CD4-positive, alpha-beta memory T cell (primary cell): Measurements from ENCODE around the gene ALS2. TPM values are rescaled to one million over a fixed set of nuclear protein-coding genes. Genes with fewer than 3 reads are reported as not detected.

Experiments
- CTCF ChIA-PET: fragments of 350-600 bp; sonication (Branson Sonifier 250); formaldehyde crosslinking; loops from one replicate; lab custom pipeline; 2021; ENCODE audit warnings: inconsistent platforms; ENCODE audit not compliant: partially characterized antibody; lab: Charles Lee
- POLR2A ChIA-PET: fragments of 350-600 bp; sonication (Branson Sonifier 250); formaldehyde crosslinking; loops from one replicate; lab custom pipeline; 2021; ENCODE audit not compliant: partially characterized antibody; lab: Charles Lee
- DNase-seq, 5 donors: peaks; one replicate each; pipeline versions ENCODE4 v3.0.0 to v3.0.0-alpha.2; 2020 to 2022; ENCODE audit warnings: mixed read lengths in 1 of 5
- H3K27ac ChIP-seq: one replicate; pipeline ENCODE4 v1.7.0; 2013; ENCODE audit warnings: low read depth, low read length
- H3K27me3 ChIP-seq: 2 replicates; pipeline ENCODE4 v1.7.0; 2013; ENCODE audit warnings: mild to moderate bottlenecking, low read length, moderate library complexity; ENCODE audit not compliant: insufficient read depth
- H3K36me3 ChIP-seq: 2 replicates; pipeline ENCODE4 v1.7.0; 2013; ENCODE audit warnings: mild to moderate bottlenecking, low read length, moderate library complexity; ENCODE audit not compliant: insufficient read depth
- H3K4me1 ChIP-seq: 2 replicates; pipeline ENCODE4 v1.7.0; 2013; ENCODE audit warnings: mild to moderate bottlenecking, low read length, moderate library complexity; ENCODE audit not compliant: insufficient read depth
- H3K4me3 ChIP-seq, 2 donors: one replicate each; pipeline ENCODE4 v1.7.0; 2013; ENCODE audit warnings: low read length in 2 of 2, mild to moderate bottlenecking in 1 of 2
- H3K9me3 ChIP-seq, 2 donors: one replicate each; pipeline ENCODE4 v1.7.0; 2013; ENCODE audit warnings: low read length in 2 of 2, control low read depth in 1 of 2; ENCODE audit not compliant: control insufficient read depth in 1 of 2
- H3K27ac Mint-ChIP-seq, 7 donors: one replicate each; pipeline ENCODE4 v1.8.0; 2020 to 2021; ENCODE audit warnings: mixed read lengths in 7 of 7, mild to moderate bottlenecking in 6 of 7, inconsistent platforms in 3 of 7, moderate library complexity in 3 of 7
- H3K27me3 Mint-ChIP-seq, 2 donors: one replicate each; pipeline ENCODE4 v1.8.0; 2020 to 2021; ENCODE audit warnings: mixed read lengths in 2 of 2
- H3K36me3 Mint-ChIP-seq, 2 donors: one replicate each; pipeline ENCODE4 v1.8.0; 2020 to 2021; ENCODE audit warnings: mixed read lengths in 2 of 2, inconsistent platforms in 1 of 2, mild to moderate bottlenecking in 1 of 2
- H3K4me1 Mint-ChIP-seq, 4 donors: one replicate each; pipeline ENCODE4 v1.8.0; 2020 to 2021; ENCODE audit warnings: mixed read lengths in 4 of 4, mild to moderate bottlenecking in 1 of 4
- H3K4me3 Mint-ChIP-seq, 8 donors: one replicate each; pipeline ENCODE4 v1.8.0; 2020 to 2021; ENCODE audit warnings: mixed read lengths in 8 of 8, mild to moderate bottlenecking in 7 of 8, moderate library complexity in 6 of 8, inconsistent platforms in 3 of 8
- H3K9me3 Mint-ChIP-seq, 8 donors: one replicate each; pipeline ENCODE4 v1.8.0; 2020 to 2021; ENCODE audit warnings: mixed read lengths in 8 of 8, mild to moderate bottlenecking in 5 of 8, inconsistent platforms in 3 of 8, moderate library complexity in 1 of 8
- intact Hi-C: fragments of 100-400 bp; cut with micrococcal nuclease; formaldehyde crosslinking; loops from one replicate; pipeline ENCODE4 v1.15.1; 2023
- polyA plus RNA-seq, 2 donors: library from polyadenylated mRNA; unstranded; fragments of 300-500 nt; fragmentation: Illumina TruSeq; gene quantifications; one replicate each; pipeline ENCODE4 v1.2.3, GENCODE V29; 2021
- total RNA-seq, 2 experiments: library from RNA; stranded (reverse); gene quantifications; one replicate each; pipeline ENCODE4 v1.2.3, GENCODE V29; 2021

ALS2 gene
- total and polyA plus RNA-seq, 4 experiments from 2014 or later, result 4.9 to 10.5 (median 7.7) TPM

DNA sequence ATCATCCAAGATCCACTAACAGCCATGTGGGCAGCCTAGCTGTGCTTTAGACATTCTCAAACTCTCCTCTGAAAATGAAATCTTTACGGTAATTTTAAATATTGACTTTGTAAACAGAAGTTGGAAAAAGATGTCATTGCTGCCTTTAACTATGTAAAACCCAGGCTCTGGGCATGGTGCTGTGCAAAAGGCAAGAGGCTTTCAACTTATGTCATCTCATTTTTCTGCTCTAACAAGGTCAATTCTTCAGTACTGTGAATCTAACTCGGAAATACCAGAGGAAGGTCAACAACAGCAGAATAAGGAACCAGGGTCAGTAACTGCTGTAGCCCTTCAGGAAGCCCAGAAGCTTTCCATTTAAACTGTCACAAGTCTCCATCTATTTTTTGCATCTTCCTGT is 45.2 kb downstream of the ALS2 start:
- Histone ChIP-seq H3K9me3 (no peaks in the 10 kb centered on the region), H3K4me3 (no peak overlapping the region), H3K27me3 (no peaks in the 10 kb centered on the region), H3K4me1 (no peaks in the 10 kb centered on the region), H3K27ac (no peak overlapping the region), H3K36me3 (no peaks in the 10 kb centered on the region)
- Mint-ChIP-seq H3K4me1 (peaks cover 0 to 2% (median 0%) of the 10 kb centered on the region in 4 donors), H3K9me3 (peaks cover 0 to 13% (median 11%) of the 10 kb centered on the region in 8 donors), H3K36me3 (peaks cover 34 to 44% of the 10 kb centered on the region in 2 donors), H3K4me3 (no peak overlapping the region), H3K27me3 (no peaks in the 10 kb centered on the region), H3K27ac (no peak overlapping the region)
- ChIA-PET CTCF (no interaction called here), POLR2A (no interaction called here)
- intact Hi-C loops, result no loop called here
- DNase-seq, result no peak

DNA sequence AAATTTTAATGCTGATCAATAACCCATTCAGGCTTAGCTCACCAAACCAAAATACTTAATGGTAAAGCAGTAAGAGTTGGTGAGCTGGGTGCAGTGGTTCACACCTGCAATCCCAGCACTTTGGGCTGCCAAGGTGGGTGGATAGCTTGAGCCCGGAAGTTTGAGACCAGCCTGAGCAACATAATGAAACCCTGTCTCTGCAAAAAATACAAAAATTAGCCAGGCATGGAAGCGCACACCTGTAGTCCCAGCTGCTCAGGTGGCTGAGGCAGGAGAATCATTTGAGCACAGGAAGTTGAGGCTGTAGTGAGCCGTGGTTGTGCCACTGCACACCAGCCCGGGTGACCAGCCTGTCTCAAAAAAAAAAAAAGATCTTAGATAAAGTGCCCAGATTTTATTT is 46.6 kb downstream of the ALS2 start:
- H3K27ac ChIP-seq, result no peak overlapping the region
- DNase-seq, result no peak
- H3K4me1 ChIP-seq, result no peaks in the 10 kb centered on the region
- H3K36me3 ChIP-seq, result no peaks in the 10 kb centered on the region
- POLR2A ChIA-PET, result interaction anchor here (0.5 kb wide), 1 partner anchor 17 kb away, joined by 3 read pairs; no protein-coding TSS in a partner anchor
- H3K4me3 ChIP-seq, result no peak overlapping the region
- Mint-ChIP-seq H3K9me3 (peaks cover 0 to 13% (median 11%) of the 10 kb centered on the region in 8 donors), H3K36me3 (peaks cover 34 to 41% of the 10 kb centered on the region in 2 donors), H3K4me1 (peaks cover 0 to 2% (median 0%) of the 10 kb centered on the region in 4 donors), H3K27me3 (no peaks in the 10 kb centered on the region), H3K27ac (peak overlapping the region in 1 of 7 donors; percentile 66), H3K4me3 (no peak overlapping the region)
- intact Hi-C loops, result no loop called here
- H3K27me3 ChIP-seq, result no peaks in the 10 kb centered on the region
- CTCF ChIA-PET, result interaction anchor here (1.4 kb wide), 1 partner anchor 15 kb away, joined by 4 read pairs; no protein-coding TSS in a partner anchor
- no peaks in the 10 kb centered on the region for H3K9me3 ChIP-seq

DNA sequence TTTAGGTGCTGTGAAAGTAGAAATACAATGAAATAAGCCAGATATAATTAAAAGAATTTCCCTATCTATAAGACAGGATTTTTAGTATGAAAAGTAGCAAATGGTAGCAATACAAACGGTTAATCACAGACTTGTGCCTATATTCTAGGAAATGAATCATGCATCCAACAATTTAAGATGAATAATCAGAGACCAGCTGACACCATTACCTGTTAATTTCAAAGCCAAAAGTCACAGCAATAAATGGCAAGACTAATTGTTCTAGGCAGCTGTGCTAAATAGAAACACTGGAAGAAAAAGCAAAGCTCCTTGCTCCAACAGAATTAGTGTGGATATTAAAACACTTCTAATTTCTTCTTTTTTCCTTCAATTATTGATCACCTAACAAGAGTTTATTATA is 47.2 kb downstream of the ALS2 start:
- ChIA-PET POLR2A (no interaction called here), CTCF (interaction anchor here (1.4 kb wide), 1 partner anchor 16 kb away, joined by 4 read pairs; no protein-coding TSS in a partner anchor)
- Histone ChIP-seq H3K36me3 (no peaks in the 10 kb centered on the region), H3K4me3 (no peak overlapping the region), H3K9me3 (no peaks in the 10 kb centered on the region), H3K27ac (no peak overlapping the region), H3K4me1 (no peaks in the 10 kb centered on the region), H3K27me3 (no peaks in the 10 kb centered on the region)
- no peak overlapping the region for H3K27ac Mint-ChIP-seq
- peaks cover 38 to 42% of the 10 kb centered on the region in 2 donors for H3K36me3 Mint-ChIP-seq
- intact Hi-C loops, result no loop called here
- H3K4me3 Mint-ChIP-seq, result no peak overlapping the region
- peaks cover 0 to 2% (median 0%) of the 10 kb centered on the region in 4 donors for H3K4me1 Mint-ChIP-seq
- peaks cover 0 to 13% (median 11%) of the 10 kb centered on the region in 8 donors for H3K9me3 Mint-ChIP-seq
- no peak for DNase-seq
- H3K27me3 Mint-ChIP-seq, result no peaks in the 10 kb centered on the region

DNA sequence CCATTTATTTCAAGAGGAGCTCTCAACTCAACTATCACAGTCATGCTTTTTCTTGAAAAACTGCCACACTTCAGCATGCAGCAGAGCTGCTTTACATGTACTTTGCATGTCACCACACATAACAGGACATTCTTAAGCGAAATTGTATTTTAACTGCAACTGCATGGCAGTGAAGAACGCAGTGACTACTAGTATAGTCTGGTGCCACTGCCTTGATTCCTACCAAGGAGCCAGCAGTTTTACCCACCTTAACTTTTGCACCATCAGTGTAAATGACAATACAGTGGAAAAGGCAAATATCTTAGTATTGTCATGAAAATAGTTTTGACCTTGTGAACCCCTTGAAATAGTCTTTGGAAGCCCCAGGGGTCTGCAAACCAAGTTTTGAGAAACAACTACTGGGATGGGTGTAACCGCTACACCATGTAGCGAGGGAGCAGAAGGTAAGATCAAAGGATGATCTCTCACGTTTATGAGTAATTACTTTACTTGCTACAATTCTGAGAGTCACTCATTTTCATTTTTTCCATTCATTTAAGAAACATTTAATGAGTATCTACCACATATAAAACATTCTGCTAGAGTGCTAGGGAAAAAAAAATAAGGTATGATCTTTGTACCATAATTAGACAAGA is 50.0 kb downstream of the ALS2 start:
- Histone ChIP-seq H3K36me3 (no peaks in the 10 kb centered on the region), H3K4me1 (no peaks in the 10 kb centered on the region), H3K27me3 (no peaks in the 10 kb centered on the region), H3K4me3 (no peak overlapping the region), H3K27ac (no peak overlapping the region), H3K9me3 (no peaks in the 10 kb centered on the region)
- H3K27ac Mint-ChIP-seq, result no peak overlapping the region
- H3K4me3 Mint-ChIP-seq, result no peak overlapping the region
- DNase-seq, result no peak
- CTCF ChIA-PET, result no interaction called here
- H3K4me1 Mint-ChIP-seq, result peaks cover 0 to 2% (median 0%) of the 10 kb centered on the region in 4 donors
- peaks cover 0 to 5% (median 3%) of the 10 kb centered on the region in 8 donors for H3K9me3 Mint-ChIP-seq
- no peaks in the 10 kb centered on the region for H3K27me3 Mint-ChIP-seq
- H3K36me3 Mint-ChIP-seq, result peaks cover 38 to 44% of the 10 kb centered on the region in 2 donors
- POLR2A ChIA-PET, result no interaction called here
- intact Hi-C loops, result no loop called here

DNA sequence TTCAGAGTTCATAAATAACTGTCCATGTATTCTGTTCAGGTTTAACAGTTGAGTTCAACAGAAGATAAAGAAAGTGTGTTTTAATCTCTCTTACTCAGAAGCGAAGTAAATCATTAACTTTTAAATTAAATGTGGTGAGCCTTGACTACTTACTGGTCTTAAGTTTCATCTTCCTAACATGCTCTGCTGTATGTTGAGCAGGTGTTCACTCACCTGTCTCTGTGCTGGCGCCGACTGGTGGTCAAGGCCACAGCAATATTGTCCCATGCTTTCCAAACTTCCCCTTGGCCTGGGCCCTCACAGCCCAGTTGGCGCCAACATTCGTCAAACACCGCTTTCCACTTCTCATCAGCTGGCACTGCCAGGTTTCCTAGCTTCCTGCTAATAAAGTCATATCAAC is 65.3 kb downstream of the ALS2 start:
- Mint-ChIP-seq H3K9me3 (peaks cover 0 to 8% (median 5%) of the 10 kb centered on the region in 8 donors), H3K27me3 (no peaks in the 10 kb centered on the region), H3K36me3 (peaks cover 46 to 54% of the 10 kb centered on the region in 2 donors), H3K4me1 (no peaks in the 10 kb centered on the region), H3K4me3 (no peak overlapping the region), H3K27ac (no peak overlapping the region)
- H3K36me3 ChIP-seq, result peaks cover 10% of the 10 kb centered on the region
- no peaks in the 10 kb centered on the region for H3K9me3 ChIP-seq
- DNase-seq, result no peak
- H3K4me3 ChIP-seq, result no peak overlapping the region
- H3K27ac ChIP-seq, result no peak overlapping the region
- no peaks in the 10 kb centered on the region for H3K4me1 ChIP-seq
- ChIA-PET CTCF (no interaction called here), POLR2A (no interaction called here)
- H3K27me3 ChIP-seq, result no peaks in the 10 kb centered on the region
- intact Hi-C loops, result no loop called here

DNA sequence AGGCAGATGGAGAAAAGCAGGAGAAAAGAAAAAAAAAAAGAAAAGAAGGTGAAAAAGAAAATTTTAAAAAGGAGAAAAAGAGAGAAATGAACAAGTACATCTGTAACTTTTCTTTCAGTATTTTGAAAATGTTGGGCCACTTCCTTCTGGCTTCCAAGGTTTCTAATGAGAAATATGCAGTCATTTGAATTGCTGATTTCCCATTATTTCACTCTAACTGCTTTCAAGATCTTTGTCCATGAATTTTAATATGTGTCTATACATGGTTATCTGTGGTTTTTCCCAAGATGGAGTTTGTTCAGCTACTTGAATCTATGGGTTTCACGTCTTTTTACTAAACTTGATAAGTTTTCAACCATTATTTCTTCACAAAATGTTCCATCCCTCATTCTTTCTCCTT is 68.0 kb downstream of the ALS2 start:
- Histone ChIP-seq H3K9me3 (no peaks in the 10 kb centered on the region), H3K27me3 (no peaks in the 10 kb centered on the region), H3K4me1 (no peaks in the 10 kb centered on the region), H3K36me3 (peaks cover 10% of the 10 kb centered on the region), H3K27ac (no peak overlapping the region), H3K4me3 (no peak overlapping the region)
- H3K36me3 Mint-ChIP-seq, result peaks cover 50 to 53% of the 10 kb centered on the region in 2 donors
- intact Hi-C loops, result no loop called here
- ChIA-PET CTCF (interaction anchor here (0.6 to 0.7 kb wide), 2 partner anchors 31 to 981 kb away, joined by 3 read pairs; no protein-coding TSS in a partner anchor), POLR2A (no interaction called here)
- DNase-seq, result no peak
- no peak overlapping the region for H3K4me3 Mint-ChIP-seq
- H3K27me3 Mint-ChIP-seq, result no peaks in the 10 kb centered on the region
- peaks cover 0 to 2% (median 0%) of the 10 kb centered on the region in 8 donors for H3K9me3 Mint-ChIP-seq
- no peak overlapping the region for H3K27ac Mint-ChIP-seq
- H3K4me1 Mint-ChIP-seq, result no peaks in the 10 kb centered on the region

DNA sequence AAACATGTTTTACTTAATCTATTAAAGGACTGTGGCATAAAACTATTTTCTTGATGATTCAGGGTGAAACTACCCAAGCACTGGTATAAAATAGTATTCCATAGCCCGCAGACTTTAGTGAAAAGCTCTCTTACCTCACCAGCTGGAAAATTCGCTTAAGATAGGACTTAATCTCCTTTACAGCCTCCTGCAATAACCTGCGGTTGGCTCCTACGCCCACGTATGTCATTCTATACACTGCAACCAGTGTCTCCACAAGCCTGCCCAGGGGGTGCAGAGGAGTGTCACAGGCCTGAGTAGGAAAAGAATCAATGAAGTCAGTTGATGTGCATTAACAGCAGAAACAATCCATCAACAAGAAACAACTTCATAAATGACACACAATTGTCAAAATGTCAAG is 71.0 kb downstream of the ALS2 start:
- no peak overlapping the region for H3K4me3 Mint-ChIP-seq
- H3K36me3 ChIP-seq, result peaks cover 10% of the 10 kb centered on the region
- H3K27ac ChIP-seq, result no peak overlapping the region
- H3K9me3 ChIP-seq, result no peaks in the 10 kb centered on the region
- intact Hi-C loops, result no loop called here
- no peaks in the 10 kb centered on the region for H3K27me3 ChIP-seq
- no peaks in the 10 kb centered on the region for H3K27me3 Mint-ChIP-seq
- H3K4me3 ChIP-seq, result no peak overlapping the region
- ChIA-PET CTCF (no interaction called here), POLR2A (no interaction called here)
- H3K9me3 Mint-ChIP-seq, result peaks cover 0 to 2% (median 0%) of the 10 kb centered on the region in 8 donors
- H3K36me3 Mint-ChIP-seq, result peaks cover 48 to 51% of the 10 kb centered on the region in 2 donors
- no peaks in the 10 kb centered on the region for H3K4me1 Mint-ChIP-seq
- no peaks in the 10 kb centered on the region for H3K4me1 ChIP-seq
- peak overlapping the region in 1 of 7 donors; percentile 4 for H3K27ac Mint-ChIP-seq
- no peak for DNase-seq
